ENCODE measurements around the gene ESR1. TPM values are rescaled to one million over a fixed set of nuclear protein-coding genes. Genes with fewer than 3 reads are reported as not detected.

The ESR1 gene
- total RNA-seq, 1 experiment from 2014 or later, result not detected

DNA sequence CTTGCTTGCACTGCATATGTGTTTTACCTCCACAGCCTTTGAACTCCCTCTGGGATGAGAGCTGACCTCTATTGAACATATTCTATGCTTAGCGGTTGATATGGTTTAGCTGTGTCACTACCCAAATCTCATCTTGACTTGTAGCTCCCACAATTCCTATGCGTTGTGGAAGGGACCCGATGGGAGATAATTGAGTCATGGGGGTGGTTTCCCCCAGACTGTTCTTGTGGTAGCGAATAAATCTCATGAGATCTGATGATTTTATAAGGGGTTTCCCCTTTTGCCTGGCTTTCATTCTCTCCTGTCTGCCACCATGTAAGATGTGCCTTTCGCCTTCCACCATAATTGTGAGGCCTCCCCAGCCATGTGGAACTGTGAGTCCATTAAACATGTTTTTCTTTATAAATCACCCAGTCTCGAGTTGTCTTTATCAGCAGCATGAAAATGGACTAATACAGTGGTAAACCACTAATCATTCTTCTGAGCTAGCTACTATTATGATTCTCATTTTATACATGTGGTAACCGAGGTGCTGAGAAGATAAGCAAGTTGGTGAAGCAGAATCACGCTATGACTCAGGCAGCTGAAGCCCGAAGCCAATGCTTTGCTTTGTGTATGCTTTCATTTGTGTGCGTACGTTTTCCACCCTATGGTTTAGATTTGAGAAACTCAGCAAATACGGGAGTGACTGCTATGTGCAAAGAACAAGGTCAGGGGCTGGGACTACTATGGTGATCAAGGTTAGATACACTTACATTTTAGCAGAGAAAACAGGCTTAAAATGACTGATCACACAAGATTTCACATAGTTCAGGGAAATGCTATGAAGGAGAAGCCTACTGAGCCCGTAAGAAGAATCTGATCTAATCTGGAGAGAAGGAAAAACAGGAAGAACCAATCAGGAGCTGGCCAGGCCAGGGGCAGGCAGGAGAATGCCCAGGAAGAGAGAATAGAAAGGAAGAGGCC is 363.5 kb downstream of the ESR1 start:
- Histone ChIP-seq H3K4me1 (replicated peaks) (peaks cover 10% of the 10 kb centered on the region), H3K36me3 (peaks cover 10% of the 10 kb centered on the region), H3K27me3 (replicated peaks) (no peaks in the 10 kb centered on the region), H3K27ac (no peak overlapping the region), H3K4me3 (no peak overlapping the region), H3K9me3 (replicated peaks) (no peaks in the 10 kb centered on the region)
- DNase-seq (ENCODE audit: low read depth in 1 of 2, low spot score in 2 of 2), result peak in 1 of 2 experiments; percentile 9

GRCh38 chr6:152173321-152173720 is 365.8 kb downstream of the ESR1 start:
- no peaks in the 10 kb centered on the region for H3K9me3 ChIP-seq (replicated peaks)
- H3K27ac ChIP-seq, result no peak overlapping the region

GRCh38 chr6:152173957-152174356 is 366.5 kb downstream of the ESR1 start:
- Histone ChIP-seq H3K27me3 (replicated peaks) (no peaks in the 10 kb centered on the region), H3K4me3 (no peak overlapping the region), H3K9me3 (replicated peaks) (no peaks in the 10 kb centered on the region), H3K27ac (no peak overlapping the region), H3K4me1 (replicated peaks) (no peaks in the 10 kb centered on the region), H3K36me3 (peaks cover 10% of the 10 kb centered on the region)
- DNase-seq (ENCODE audit: low read depth in 1 of 2, low spot score in 2 of 2), result no peak

More at GRCh38 chr6:152173321-152173720, 365.8 kb downstream of the ESR1 start:
- Histone ChIP-seq H3K36me3 (peaks cover 10% of the 10 kb centered on the region), H3K4me3 (no peak overlapping the region), H3K27me3 (replicated peaks) (no peaks in the 10 kb centered on the region), H3K4me1 (replicated peaks) (peaks cover 4% of the 10 kb centered on the region)
- no peak for DNase-seq (ENCODE audit: low read depth in 1 of 2, low spot score in 2 of 2)

DNA sequence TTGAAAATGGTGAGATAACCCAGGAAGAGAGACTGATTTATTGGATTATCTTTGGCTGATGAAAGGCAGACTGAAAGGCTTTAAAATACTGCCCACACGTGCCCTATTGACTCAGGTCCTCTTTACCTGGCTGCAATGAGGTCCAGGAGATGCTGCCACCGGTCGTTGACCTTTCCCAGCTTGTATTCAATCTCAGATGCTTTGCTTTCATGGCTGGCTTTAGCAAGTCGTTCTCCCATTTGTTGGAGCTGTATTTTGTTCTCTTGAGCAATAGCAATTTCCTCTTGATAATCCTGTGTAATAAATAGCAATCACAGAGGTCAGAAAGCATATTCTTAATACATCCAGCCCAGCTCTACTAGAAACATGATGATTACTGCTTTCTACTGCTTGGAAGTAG is 368.8 kb downstream of the ESR1 start:
- no peak for DNase-seq (ENCODE audit: low read depth in 1 of 2, low spot score in 2 of 2)
- no peaks in the 10 kb centered on the region for H3K4me1 ChIP-seq (replicated peaks)
- H3K4me3 ChIP-seq, result no peak overlapping the region
- no peaks in the 10 kb centered on the region for H3K27me3 ChIP-seq (replicated peaks)
- peaks cover 10% of the 10 kb centered on the region for H3K36me3 ChIP-seq
- H3K27ac ChIP-seq, result no peak overlapping the region
- H3K9me3 ChIP-seq (replicated peaks), result no peaks in the 10 kb centered on the region

All from SJSA1 (cell line).